Measurements from ENCODE around the gene CCDC184. TPM values are rescaled to one million over a fixed set of nuclear protein-coding genes. Genes with fewer than 3 reads are reported as not detected.
"Not testable (repeated sequence)": the region's sequence is repeated elsewhere in the genome, so short reads cannot be mapped to it uniquely, and the experiment has no call there.

The CCDC184 gene
- total RNA-seq, 1 donor from 2014 or later, result 1.7 TPM

DNA sequence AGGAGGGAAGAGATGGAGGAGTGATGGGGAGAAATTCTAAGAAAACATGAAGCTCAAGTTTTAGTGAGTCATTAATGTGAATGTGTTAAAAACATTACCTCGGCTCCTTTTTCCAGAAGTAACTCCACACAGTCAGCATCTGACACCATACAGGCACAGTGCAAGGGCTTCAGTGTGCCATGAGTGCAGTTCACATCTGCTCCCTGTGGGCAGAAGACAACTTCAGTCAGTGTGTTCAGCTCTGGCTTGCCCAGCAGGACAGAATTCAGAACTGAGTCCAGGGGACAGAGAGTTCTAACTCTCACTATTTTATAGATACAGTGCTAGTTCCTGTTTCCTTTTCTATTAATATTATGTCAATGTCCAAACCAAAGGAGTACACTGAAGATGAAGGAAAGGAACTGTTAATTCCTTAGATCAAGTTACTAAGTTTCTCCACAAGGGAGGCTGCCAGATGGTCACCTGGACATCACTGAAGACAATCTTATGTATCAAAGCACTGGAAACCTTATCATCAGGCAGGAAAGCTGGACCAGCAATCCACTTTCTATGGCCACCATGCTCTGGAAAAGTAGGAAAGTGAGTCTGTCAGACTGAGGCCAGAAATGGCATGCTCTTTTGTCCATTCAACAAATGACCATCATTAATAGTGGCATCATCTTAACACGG lies 32.2 kb upstream of the CCDC184 start:
- peaks cover 2% of the 10 kb centered on the region for H3K4me1 Mint-ChIP-seq
- no peak for DNase-seq (ENCODE audit: low spot score in 2 of 2, unreplicated experiment in 2 of 2)
- no peaks in the 10 kb centered on the region for H3K27me3 Mint-ChIP-seq (ENCODE audit: low read depth)
- TF ChIP-seq, protein P1, sequence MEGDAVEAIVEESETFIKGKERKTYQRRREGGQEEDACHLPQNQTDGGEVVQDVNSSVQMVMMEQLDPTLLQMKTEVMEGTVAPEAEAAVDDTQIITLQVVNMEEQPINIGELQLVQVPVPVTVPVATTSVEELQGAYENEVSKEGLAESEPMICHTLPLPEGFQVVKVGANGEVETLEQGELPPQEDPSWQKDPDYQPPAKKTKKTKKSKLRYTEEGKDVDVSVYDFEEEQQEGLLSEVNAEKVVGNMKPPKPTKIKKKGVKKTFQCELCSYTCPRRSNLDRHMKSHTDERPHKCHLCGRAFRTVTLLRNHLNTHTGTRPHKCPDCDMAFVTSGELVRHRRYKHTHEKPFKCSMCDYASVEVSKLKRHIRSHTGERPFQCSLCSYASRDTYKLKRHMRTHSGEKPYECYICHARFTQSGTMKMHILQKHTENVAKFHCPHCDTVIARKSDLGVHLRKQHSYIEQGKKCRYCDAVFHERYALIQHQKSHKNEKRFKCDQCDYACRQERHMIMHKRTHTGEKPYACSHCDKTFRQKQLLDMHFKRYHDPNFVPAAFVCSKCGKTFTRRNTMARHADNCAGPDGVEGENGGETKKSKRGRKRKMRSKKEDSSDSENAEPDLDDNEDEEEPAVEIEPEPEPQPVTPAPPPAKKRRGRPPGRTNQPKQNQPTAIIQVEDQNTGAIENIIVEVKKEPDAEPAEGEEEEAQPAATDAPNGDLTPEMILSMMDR (IDR thresholded peaks at IDR 0.05; ENCODE audit: unreplicated experiment), result no peak
- peaks cover 17% of the 10 kb centered on the region for H3K36me3 Mint-ChIP-seq
- no peak overlapping the region for H3K27ac Mint-ChIP-seq
- no peaks in the 10 kb centered on the region for H3K9me3 Mint-ChIP-seq
- H3K4me3 Mint-ChIP-seq, result no peak overlapping the region

DNA sequence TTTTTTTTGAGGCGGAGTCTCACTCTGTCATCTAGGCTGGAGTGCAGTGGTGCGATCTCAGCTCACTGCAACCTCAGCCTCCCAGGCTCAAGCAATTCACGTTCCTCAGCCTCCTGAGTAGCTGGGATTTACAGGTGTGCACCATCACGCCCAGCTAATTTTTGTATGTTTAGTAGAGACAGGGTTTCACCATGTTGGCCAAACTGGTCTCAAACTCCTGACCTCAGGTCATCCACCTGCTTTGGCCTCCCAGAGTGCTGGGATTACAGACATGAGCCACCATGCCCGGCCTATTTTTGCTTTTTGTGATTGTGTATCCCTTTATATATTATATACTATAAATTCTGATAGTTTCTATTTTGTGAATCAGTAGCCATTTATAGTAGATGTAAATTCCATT lies 27.7 kb upstream of the CCDC184 start:
- not testable (repeated sequence) for H3K27ac Mint-ChIP-seq; H3K36me3 Mint-ChIP-seq; H3K9me3 Mint-ChIP-seq; H3K27me3 Mint-ChIP-seq (ENCODE audit: low read depth); DNase-seq (ENCODE audit: low spot score in 2 of 2, unreplicated experiment in 2 of 2)
- Mint-ChIP-seq H3K4me3 (peak overlapping the region; percentile 97), H3K4me1 (peaks cover 15% of the 10 kb centered on the region)

DNA sequence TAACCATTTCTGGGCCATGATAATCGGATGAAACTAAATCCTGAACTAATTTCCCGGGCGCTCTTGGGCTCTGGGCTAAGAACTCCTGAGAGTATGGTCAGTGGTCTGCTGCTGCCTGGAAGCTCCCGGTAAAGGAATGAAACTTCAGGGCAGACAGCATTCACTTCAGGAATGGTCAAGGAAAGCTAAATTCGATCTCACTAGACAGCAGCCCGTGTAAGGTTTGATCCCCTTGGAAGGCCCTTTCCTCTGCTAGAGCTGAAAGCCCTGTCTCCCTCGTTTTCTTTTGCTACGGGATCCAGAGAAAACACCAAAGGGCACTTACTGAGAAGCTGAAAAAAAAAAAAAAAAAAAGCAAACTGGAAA lies 26.8 kb upstream of the CCDC184 start:
- Mint-ChIP-seq H3K4me1 (peaks cover 15% of the 10 kb centered on the region), H3K4me3 (peak overlapping the region; percentile 97), H3K36me3 (peaks cover 3% of the 10 kb centered on the region), H3K9me3 (no peaks in the 10 kb centered on the region), H3K27ac (peak overlapping the region; percentile 92), H3K27me3 (ENCODE audit: low read depth) (no peaks in the 10 kb centered on the region)
- TF ChIP-seq, protein P1 (IDR thresholded peaks at IDR 0.05; ENCODE audit: unreplicated experiment), result no peak
- no peak for DNase-seq (ENCODE audit: low spot score in 2 of 2, unreplicated experiment in 2 of 2)

DNA sequence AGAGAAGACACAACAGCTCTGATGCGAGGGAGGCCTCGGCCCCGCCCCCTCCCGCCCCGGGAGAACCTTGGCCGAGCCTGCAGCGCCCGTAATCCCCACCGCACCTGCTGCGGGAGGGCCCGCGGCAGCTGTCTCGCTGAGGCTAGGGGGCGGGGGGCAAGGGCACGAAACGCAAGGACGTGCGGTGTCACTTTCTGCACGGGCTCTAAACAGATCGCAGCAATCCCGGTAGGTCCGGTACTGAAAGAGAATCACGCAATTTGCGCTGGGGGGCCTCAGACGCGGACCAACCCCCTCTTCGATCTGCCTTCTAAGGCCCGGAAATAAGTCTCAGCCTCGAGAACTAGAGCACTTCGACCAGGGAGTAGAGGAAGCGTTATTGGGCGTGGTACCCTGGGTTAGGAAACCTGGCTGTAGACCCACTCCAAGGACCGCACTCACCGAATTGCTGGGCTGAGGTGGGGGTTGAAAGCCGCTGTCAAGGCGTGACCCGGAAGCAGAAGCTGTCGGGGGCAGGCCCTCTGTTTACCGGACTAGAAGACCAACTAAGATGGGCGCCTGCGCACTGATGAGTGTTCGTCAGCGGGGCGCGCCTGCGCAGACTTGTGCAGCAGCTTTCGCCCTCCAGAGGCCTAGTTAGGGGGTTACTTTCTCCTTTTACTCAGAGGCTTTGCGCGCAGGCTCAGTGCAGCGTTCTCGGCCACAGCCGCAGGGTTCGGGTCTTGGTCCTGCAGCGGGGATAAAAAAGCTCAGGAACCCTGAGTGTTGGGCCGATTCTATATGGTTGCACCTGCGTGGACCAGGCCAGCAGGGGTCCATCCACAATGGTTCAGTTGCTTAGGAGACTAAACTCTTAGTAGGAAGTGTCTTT lies 26.2 kb upstream of the CCDC184 start, which contains the start of gene ASB8:
Gene ASB8, minus strand, starts transcription at position 498 of the 871 bp plus-strand sequence. CDS start 4,019 bp downstream, outside the sequence.
- Mint-ChIP-seq H3K4me1 (peaks cover 15% of the 10 kb centered on the region), H3K9me3 (no peaks in the 10 kb centered on the region), H3K36me3 (peaks cover 3% of the 10 kb centered on the region), H3K27ac (peak within 1 kb of the TSS; percentile 95), H3K4me3 (peak within 1 kb of the TSS; percentile 97), H3K27me3 (ENCODE audit: low read depth) (no peaks in the 10 kb centered on the region)
- peak; percentile 95 to 99 for DNase-seq (ENCODE audit: low spot score in 2 of 2, unreplicated experiment in 2 of 2)
- TF ChIP-seq, protein P1 (IDR thresholded peaks at IDR 0.05; ENCODE audit: unreplicated experiment), result peak; percentile 35

DNA sequence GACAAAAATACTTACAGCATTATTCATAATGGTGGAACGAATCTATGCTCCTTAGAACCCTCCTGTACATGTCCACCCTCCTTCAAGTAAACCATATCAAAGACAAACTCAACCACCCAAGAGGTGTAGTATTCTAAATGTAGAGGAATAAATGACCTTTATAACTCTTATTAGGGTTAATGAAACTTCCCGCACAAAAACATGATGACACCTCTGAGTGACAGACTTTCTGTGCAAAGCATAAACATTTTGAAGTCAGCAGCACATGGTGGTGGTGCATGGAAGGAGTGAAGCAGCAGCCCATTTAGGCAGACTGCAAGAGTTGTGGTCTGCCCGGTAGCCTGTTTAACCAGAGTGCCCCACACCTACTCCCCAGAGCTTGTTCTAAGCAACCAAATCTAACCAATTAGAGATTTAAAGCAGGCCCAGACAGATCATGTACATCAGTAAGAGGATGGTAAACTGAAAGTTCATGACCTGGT lies 25.5 kb upstream of the CCDC184 start:
- Mint-ChIP-seq H3K4me3 (peak overlapping the region; percentile 97), H3K36me3 (peaks cover 2% of the 10 kb centered on the region), H3K27me3 (ENCODE audit: low read depth) (no peaks in the 10 kb centered on the region), H3K9me3 (no peaks in the 10 kb centered on the region), H3K27ac (peak overlapping the region; percentile 95), H3K4me1 (peaks cover 15% of the 10 kb centered on the region)
- no peak for DNase-seq (ENCODE audit: low spot score in 2 of 2, unreplicated experiment in 2 of 2)
- TF ChIP-seq, protein P1 (IDR thresholded peaks at IDR 0.05; ENCODE audit: unreplicated experiment), result no peak

DNA sequence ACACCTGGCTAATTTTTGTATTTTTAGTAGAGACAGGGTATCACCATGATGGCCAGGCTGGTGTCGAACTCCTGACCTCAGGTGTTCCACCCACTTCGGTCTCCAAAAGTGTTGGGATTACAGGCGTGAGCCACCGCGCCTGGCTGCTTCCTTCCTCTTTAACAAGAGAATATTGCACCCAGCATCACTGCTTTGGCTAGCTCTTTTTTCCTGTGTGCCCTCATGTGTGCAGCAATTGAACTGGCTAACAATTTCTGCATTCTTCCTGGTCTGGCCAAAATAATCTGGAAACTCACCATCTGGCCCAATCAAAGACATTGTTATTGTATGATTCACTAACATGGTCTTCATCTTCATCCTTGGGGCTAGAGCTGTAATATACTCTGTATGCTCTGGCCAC lies 23.4 kb upstream of the CCDC184 start:
- H3K4me1 Mint-ChIP-seq, result peaks cover 15% of the 10 kb centered on the region
- TF ChIP-seq, protein P1 (IDR thresholded peaks at IDR 0.05; ENCODE audit: unreplicated experiment), result no peak
- no peaks in the 10 kb centered on the region for H3K27me3 Mint-ChIP-seq (ENCODE audit: low read depth)
- H3K4me3 Mint-ChIP-seq, result no peak overlapping the region
- no peak overlapping the region for H3K27ac Mint-ChIP-seq
- no peaks in the 10 kb centered on the region for H3K36me3 Mint-ChIP-seq
- DNase-seq (ENCODE audit: low spot score in 2 of 2, unreplicated experiment in 2 of 2), result no peak
- no peaks in the 10 kb centered on the region for H3K9me3 Mint-ChIP-seq

Data from mesothelial cell of epicardium (in vitro differentiated cells).